NCI-H128 (cell line): ENCODE results near the gene FBN2.

Experiments
- DNase-seq: peaks from one replicate; lab custom pipeline; 2025; ENCODE audit not compliant: unreplicated experiment; lab: John Stamatoyannopoulos, UW

The FBN2 gene

GRCh38 chr5:128376577-128376976, 161.5 kb downstream of the FBN2 start:
- DNase-seq, result no peak

GRCh38 chr5:128366147-128366546, 171.9 kb downstream of the FBN2 start:
- DNase-seq, result no peak

DNA sequence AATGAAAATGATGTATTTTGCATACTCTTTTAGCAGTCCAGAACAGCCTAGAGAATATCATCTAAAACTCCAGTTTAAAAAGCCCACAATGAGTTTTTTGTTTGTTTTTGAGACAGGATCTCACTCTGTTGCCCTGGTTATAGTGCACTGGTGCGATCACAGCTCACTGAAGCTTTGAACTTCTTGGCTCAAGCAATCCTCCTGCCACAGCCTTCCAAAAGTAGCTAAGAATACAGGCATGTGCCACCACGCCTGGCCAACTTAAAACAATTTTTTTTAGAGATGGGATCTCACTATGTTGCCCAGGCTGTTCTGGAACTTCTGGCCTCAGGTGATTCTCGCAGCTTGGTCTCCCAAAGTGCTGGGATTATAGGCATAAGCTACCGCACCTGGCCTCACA, 175.7 kb downstream of the FBN2 start:
- DNase-seq, result no peak

- no peak for DNase-seq
Observed at GRCh38 chr5:128358826-128359225, 179.2 kb downstream of the FBN2 start.

- DNase-seq, result no peak
Observed at GRCh38 chr5:128357226-128357625, 180.8 kb downstream of the FBN2 start.

- DNase-seq, result no peak
Observed at GRCh38 chr5:128355961-128356360, 182.1 kb downstream of the FBN2 start.

GRCh38 chr5:128353441-128354107, 184.5 kb downstream of the FBN2 start:
- DNase-seq, result no peak

DNA sequence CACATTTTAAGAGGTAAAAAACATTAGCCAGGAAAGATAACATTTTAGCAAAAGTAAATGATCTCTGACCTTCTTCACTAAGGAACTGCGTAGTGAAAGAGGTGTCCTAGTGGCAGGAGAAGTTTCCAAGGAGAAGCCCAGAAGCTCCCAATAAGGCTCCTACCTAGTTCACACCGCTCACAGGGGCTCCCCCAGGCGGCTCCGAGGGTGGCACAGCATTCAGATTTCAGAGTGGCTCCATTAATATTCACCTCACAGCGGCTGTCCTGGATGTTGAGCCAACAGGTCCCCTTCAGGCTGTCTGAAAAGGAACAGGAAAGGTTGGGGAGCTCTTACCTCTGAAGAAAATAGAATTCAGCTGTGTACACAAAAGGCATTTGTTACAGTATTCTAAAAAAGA, 187.3 kb downstream of the FBN2 start:
- DNase-seq, result no peak

- DNase-seq, result no peak
Observed at GRCh38 chr5:128349044-128349858, 188.8 kb downstream of the FBN2 start.

DNA sequence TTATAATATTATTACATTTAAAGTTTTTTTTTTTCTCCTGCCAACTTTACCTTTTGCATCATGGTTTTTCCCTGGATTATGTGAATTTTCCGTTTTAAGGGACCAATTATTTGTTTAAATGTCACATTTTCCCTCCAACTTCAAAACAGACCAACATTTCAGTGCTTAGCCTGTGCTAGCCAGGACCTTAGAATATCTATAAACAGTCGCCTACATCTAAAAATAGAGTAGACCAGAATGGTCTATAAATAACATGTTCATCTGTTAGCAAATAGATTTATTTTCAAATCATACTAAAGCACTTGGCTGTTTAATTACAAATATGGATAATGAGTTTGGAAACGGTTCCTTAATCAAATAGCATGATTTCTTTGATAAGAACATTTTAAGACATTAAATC, 192.0 kb downstream of the FBN2 start:
- DNase-seq, result no peak

DNA sequence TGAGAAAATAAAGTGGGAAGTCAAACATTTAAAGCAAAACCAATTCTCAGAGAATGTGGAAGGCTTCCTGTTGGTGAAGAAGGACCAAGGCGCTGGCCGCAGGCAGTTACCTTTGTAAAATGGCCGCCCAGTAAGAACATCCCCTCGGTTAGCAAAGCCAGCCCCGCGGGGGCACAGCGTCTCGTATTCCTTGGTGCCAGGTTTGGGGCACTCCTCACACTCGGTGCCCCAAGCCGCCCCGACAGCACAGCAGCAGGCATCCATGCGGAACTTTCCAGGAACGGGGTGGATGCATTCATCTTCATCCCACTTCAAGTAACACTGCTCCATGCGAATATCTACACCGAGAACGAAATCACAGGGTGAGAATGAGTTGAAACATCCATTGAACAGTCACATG, 192.8 kb downstream of the FBN2 start:
- no peak for DNase-seq

- DNase-seq, result no peak
Observed at GRCh38 chr5:128343168-128343567, 194.9 kb downstream of the FBN2 start.

- no peak for DNase-seq
Observed at GRCh38 chr5:128341056-128341455, 197.0 kb downstream of the FBN2 start.

DNA sequence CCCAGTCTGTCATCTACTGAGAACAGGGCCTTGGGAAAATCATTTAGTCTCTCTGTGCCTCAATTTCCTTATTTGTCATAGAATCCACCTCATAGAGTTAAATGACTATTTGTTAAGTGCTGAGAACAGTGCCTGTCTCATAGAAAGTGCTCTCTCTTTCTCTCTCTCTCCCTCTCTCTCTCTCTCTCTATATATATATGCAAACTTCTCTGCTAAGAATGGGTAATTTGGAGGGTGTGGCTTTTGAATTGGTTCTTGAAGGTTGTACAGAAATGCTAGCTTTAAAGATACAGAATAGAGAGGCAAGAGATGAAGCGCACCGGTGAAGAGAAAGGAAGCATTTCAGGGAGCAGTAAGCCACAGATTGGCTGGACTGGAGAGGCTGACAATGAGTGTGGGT, 197.4 kb downstream of the FBN2 start:
- DNase-seq, result no peak

- no peak for DNase-seq
Observed at GRCh38 chr5:128339585-128339984, 198.5 kb downstream of the FBN2 start.

GRCh38 chr5:128338649-128339048, 199.4 kb downstream of the FBN2 start:
- no peak for DNase-seq

DNA sequence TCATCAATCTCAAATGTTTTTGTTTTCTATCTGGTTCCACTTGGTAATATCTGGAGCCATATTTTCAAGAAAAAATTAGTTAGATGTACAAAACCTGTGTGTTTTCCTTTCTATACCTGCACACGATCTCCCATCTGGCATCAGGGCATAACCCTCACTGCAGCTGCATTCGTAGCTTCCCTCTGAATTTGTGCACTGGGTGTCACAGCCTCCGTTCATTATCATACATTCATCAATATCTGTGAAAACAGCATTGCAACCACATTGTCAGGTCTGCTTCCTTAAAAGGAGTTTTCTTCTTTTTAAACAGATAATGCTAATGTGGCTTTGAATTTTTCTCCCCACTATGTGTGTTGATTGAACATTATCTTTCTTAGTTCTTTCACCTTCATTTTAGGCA, 202.7 kb downstream of the FBN2 start:
- DNase-seq, result no peak

GRCh38 chr5:128334010-128334716, 203.9 kb downstream of the FBN2 start:
- no peak for DNase-seq

DNA sequence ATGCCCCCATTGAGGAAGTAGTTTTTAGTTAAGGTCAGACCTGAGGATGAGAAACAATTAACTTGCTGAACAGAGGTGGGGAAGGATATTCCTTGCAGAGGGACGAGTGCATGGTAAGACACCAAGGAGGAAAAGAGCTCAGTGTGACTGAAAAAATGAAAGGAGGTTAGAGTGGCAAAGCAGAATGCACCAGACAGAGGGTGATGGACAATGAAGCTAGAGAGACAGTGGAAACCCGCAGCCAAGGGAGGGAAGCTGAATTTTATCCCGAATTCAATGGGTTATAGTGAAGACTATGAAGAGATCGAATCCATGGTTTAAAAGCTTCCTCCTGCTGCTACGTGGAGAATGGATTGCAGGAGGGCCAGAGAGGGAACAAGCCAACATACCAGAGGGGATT, 206.8 kb downstream of the FBN2 start:
- no peak for DNase-seq

GRCh38 chr5:128329386-128329939, 208.6 kb downstream of the FBN2 start:
- no peak for DNase-seq

GRCh38 chr5:128328446-128328845, 209.6 kb downstream of the FBN2 start:
- DNase-seq, result no peak

DNA sequence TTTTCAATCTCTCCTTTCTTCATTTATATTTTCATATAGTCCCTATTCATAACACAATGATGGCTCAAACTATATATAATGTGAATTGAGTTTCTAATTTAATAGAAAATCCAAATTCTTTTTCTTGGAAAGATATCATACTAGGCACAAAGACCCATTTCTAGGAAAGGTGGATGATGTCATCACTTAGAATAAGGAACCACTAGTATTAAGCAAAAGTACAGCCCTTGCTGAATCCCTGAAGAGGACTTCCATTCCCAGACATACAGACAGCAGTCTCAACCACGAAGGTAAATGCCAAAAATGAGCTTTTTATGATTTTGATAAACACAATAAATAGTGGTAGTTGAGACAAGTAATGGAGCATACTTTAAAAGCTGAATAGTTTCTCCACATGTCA, 210.0 kb downstream of the FBN2 start:
- DNase-seq, result no peak
